HG03575 (cell line): ENCODE measurements around the gene ZP4.
"Not testable (repeated sequence)": the region's sequence is repeated elsewhere in the genome, so short reads cannot be mapped to it uniquely, and the experiment has no call there.

Experiments
- ATAC-seq: cut with Tn5 transposase; IDR thresholded peaks from one replicate; pipeline ENCODE4 v1.9.1; 2021; ENCODE audit not compliant: unreplicated experiment, insufficient number of reproducible peaks, low FRiP score; ENCODE audit errors: extremely low read depth

ZP4 gene

DNA sequence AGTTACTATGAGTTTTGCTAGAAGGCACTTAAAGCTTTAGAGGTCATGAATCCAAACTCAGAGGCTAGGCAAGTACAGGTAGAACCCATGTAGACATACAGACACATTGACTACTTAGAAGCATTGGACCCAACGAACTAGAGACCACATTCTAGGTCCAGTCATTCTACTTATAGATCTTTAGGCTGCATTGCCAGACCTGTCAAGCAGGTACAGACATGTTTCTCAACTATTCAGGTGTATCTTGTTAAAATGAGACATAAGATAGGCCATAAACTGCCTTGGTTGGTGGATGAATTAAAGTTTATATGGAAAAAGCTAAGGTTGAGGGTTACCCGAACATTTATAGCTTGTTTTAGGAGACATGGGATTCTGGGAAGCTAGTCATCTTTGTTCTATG, 6.5 kb downstream of the ZP4 start:
- no peak for ATAC-seq

DNA sequence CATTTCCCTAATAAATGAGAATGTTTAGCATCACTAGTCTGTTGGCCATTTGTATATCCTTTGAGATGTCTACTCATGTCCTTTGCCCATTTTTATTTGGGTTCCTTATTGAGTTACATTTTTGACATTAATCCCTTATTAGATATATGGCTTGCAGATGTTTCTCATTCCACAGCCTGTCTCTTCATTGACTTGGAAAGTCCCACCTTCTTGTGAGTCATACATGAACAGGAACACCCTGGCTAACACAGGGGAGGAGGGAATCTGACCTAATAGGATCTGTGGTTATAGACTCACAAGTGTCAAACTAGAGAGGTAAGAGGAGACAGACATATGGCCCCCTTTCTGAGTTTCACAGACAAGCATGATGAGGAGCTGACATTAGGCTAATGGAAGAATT, 11.5 kb downstream of the ZP4 start:
- no peak for ATAC-seq

DNA sequence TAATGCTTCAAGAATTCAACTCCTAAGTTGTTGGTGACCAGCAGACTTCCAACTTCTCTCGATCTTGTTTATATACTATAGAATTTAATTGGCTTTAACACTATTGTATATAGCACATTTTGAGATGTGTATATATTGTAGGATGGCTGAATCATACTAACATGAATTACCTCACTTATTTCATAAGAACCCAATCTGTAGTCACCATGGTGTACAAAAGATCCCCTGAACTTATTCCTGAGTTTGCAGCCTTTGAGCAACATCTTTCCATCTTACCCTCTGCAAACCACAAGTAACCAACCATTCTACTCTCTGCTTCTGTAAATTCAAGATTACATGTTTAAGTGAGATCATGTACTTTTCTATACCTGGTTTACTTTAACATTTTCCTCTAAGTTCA, 12.3 kb downstream of the ZP4 start:
- ATAC-seq: no peak

DNA sequence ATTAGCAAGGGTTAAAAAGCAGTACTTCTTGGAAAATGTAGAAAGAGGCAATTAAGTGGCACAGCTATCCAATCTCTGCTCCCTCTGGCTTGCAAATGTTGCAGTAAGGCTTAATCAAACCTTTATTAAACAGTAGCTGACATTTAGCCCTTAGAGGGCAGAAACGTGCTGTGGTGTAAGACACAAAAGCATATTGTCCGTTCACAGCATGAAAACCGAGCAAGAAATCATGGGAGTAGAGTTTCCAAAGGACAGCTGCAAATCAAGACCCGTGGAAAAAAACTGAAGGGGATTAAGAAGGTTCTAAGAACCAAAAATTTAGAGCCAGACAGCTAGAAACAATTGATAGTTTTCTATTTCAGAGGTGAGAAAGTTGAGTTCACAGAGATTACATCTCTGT, 13.1 kb downstream of the ZP4 start:
- ATAC-seq: no peak

DNA sequence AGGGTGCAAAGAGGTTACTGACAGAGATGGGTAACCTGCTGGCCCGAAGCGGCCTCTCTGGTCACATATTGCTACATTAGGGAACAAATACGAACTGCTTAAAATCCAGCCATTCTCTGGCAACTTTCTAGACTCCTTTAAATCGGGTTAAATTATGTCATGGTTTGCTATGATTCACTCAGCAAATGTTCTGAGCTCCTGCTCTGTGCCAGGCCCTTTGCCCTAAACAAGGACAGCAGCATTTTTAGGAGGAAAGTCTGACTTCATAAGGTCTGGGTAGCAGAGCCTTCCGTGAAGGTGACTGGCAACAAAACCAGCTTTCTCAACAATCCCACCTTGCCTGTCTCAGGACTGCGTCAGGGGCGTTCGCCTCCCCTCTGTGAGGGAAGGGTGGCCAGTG, 15.4 kb downstream of the ZP4 start:
- no peak for ATAC-seq

DNA sequence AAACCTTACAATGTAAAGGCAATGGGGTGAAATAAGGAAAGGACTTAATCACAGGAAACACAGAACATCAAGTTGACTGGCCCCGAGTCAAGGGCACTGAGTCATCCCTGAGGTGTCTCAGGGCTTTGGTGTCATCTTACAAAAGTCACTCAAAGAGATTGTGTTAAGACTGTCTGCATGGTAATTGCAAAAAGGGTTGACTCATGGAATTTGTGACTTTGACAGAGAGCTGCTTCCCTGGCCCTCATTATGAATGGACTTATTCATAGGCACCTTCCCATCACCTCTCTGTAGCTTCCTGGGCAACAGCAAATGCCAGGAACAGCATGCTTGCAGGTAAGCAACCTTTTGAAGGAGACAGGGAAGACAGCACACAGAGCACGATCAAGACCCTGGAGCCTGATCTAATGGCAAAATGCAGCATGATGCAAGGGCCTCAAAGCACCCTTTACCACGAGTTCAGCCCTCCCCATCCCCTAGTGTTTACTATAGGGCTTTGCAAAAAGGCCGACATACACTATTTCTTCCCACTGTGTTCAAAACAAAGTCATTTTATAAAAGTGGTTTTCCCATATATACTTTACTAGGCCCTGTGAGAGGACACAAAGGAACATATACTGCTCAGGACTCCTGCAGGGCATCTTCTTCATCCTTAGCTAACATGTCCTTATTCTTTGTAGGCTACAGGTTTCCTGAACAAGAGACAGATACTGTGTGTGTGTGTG, 17.1 kb downstream of the ZP4 start:
- ATAC-seq: no peak

DNA sequence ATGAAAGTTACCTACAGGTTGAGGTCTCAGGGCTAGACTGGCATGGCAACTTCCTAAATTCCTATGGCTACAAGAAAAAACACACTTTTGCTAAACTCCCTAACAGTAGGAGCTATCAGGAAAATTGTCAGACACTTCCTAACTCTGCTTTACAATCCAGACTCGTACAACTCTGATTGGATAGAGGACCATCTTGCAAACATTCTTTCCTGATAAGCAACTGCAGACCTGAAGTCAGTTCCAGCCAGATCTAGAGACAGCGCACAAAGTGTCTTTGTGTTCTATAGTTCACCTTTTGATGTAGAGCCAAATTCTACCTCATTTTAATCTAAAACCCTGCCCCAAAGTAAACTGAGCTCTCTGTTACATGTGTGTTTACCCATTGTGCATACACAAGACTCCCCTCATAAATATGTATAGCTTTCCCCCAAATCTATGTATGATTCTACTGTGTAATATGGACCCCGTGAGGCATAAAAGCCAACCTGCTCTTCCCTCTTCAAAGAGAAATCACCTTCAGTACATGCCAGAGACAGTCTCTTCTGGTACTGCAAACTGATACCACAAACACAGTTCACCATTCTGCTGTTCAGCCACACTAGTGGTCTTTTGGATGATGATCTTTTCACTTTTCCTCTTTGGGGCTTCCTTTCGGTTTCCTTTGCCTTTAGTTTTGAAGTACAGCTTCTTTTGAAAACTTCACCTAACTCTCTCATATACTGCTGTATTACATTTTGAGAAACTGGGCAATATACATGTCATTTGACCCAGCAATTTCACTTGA, 21.7 kb downstream of the ZP4 start:
- no peak for ATAC-seq

DNA sequence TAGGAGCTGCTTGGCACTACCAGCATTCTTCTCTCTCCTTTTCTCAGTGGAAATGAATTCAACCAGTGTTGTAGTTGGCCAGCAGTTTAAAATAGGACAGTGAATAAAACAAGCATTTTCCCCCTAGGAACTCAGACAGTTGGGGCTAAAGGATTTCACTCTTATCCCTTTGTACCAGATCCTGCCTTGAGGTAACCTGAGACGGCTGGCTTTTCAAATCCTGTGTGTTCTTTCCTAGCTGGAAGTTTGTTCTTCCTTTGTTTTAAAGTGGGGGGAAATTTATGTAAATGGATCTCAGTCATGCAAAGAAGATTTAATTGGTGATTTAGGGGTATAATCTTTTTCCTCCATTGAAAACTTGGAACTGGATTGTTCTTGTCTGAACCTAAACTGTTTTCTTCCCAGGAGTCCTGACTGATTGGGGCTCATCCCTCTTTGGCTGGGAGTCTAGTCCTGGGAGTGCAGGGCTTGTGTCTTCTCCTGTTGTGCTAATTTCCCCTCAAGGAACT, 23.3 kb downstream of the ZP4 start:
- no peak for ATAC-seq

DNA sequence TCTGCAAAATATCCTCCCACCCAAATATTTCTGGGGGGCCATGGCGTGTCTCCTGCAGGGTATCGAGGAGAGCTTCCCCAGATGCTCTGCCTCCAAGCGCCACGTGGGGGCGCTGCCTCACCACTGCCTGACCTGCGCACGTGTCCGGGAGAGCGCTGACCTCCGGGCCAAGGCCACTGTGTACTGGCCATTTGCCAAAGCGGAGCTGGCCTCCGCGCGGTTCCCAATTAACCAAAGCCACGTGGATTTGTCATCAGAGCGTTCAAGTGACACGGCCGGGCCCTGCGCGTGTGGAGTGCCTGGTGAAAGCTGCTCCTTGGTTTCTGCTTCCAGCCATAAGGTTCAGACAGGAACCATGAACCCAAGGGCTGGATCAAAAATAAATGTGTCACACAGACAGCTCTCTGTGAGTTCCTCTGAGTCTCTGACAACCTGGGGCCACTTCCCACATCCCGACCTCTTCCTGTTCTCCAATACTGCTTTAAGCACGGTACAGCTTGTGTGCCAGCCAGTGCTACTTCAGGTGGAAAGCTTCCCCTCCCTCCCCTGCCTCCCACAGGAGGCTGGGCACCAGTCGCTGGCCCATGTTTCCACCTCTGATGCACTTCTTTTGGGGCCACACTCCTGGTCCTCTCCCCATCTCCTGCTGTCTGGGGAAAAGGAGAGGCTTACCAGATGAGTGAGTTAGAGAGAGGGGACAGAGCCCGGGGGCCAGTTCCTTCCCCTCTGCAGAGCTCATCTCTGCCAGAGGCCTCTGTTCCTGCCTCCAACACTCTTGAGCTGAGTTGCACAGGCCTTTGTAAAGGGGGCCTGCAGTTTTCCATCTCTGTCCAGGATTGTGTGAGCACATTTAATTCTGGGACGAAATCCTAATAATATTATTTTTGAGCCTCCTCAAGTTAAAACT, 26.1 kb downstream of the ZP4 start:
- ATAC-seq: no peak

DNA sequence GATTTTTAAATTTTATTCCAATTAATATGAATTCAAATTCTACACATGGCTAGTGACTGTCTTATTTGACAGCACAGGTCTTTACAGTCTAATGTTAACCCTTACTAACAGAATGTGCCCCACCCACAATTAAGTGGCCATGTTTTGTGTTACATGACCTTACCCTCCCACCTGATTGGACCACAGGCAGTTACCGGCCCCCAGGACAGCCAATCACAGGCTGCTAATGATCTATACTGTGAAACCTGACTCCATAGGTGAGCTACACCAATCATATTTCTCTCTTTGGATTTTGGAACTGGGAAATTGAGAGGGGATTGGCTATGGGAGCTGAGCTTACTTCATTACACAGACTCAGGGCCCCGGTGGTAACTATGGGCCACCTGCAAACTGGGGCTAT, 27.5 kb downstream of the ZP4 start:
- ATAC-seq: no peak

DNA sequence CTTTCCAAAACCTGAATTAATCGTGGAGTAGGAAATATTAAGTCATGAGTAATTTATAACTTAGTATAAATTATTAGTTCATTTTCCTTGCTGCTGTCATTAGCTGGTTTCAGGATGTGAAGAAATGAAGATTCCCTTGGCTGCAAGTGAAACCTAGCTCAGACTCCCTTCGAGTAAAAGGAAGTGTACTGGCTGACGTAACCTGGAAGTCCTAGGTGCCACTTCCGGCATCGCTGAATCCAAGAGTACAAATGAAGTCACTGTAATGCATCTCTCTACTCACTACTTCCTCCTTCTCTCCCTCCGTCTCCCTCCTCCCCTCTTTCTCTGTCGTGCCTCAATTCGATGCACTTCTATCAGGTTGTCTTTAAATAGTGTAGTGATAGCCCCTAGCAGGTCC, 28.8 kb downstream of the ZP4 start:
- no peak for ATAC-seq

DNA sequence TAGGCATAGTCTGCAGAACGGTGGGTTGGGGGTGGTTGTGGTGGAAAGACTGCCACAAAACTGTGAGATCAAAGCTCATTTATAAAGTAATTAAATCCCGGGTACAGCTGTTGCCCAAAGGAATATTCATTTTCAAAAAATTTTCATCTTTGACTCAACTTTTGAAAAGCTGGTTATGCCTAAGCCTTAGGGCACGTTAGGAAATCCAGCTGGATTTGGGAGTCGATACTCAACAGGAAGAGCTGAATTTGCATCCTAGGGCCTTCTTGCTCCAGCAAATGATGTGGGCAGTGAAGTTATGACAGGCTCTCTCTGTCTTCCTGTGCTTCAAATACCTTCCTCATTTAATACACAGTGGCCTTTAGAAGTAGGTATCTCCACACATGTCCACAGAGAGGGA, 31.7 kb downstream of the ZP4 start:
- no peak for ATAC-seq

DNA sequence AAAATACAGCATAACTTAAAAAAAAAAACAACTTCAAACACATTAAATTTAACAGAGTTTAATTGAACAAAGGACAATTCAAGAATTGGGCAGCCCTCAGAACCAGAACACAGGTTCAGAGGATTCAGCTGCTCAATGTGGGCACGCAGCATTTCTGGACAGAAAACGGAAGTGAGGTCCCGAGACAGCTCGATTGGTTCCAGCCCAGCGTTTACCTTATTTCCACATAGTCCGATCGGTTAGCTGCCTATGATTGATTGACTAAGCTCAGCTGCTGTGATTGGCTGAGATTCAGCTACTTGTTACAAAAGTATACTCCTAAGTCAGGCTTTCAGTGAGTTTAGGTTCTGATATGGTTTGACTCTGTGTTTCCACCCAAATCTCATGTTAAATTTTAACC, 33.3 kb downstream of the ZP4 start:
- no peak for ATAC-seq

DNA sequence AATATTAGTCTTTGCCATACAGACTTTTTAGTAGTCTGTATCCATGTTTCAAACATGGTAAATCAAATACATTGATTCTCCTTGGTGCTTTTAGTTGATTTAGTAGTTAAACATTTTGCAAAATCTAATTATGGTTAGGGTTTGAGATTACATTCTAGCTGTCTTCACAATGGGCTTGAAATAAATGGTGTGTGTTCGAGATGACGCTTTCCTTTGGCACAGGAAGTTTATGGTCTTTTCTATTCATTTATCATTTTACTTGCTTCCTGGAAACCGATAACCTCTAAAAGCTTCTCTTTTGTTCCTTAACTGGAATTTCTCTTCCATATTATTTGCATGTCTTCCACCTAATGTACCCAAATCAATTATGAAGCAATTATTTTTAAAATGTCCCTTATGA, 38.4 kb downstream of the ZP4 start:
- no peak for ATAC-seq

DNA sequence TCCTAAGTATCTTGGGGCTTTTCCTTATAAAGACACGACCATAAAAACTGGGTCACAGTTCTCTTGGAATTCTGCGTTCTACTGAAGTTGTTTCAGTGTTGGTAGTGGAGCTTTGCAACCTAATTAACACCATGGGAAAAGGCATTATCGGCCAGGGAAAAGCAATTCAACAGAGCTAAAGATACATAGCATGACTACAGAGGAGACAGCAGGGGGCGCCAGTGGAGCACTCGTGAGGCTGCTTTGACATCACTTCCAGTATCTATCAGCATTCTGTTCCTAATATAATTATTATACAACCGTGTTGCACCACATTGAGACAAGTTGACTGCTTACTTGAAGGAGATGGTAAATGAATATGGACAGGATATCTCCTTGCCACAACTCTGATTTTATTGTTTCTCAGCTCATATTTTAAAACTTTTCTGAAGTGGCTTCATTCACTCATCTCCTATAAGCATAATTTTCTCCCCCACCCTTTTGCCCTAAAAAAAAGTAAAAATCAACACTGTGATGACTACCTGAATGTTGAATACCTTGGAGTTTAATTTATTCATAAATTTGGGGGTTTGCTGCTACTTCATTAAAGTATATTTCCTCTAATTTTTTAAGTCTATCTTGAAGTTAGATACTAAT, 39.4 kb downstream of the ZP4 start:
- no peak for ATAC-seq

DNA sequence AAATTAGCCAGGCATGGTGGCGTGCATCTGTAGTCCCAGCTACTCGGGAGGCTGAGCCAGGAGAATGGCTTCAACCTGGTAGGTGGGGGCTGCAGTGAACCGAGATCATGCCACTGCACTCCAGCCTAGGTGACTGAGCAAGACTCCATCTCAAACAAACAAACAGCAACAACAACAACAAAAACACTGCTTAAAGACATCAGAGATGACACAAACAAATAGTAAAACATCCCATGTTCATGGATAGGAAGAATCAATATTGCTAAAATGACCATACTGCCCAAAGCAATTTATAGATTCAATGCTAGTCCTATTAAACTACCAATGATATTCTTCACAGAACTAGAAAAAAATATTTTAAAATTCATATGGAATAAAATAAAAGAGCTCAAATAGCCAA, 47.2 kb downstream of the ZP4 start:
- not testable (repeated sequence) for ATAC-seq

DNA sequence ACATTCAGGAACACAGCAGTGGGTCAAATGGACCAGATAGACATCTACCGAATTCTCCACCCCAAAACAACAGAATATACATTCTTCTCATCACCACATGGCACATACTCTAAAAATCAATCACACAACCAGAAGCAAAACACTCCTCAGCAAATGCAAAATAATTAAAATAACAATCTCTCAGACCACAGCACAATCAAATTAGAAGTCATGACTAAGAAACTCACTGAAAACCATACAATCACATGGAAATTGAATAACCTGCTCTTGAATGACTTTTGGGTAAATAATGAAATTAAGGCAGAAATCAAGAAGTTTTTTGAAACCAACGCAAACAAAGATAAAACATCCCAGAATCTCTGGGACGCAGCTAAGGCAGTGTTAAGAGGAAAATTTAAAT, 49.2 kb downstream of the ZP4 start:
- ATAC-seq: no peak

DNA sequence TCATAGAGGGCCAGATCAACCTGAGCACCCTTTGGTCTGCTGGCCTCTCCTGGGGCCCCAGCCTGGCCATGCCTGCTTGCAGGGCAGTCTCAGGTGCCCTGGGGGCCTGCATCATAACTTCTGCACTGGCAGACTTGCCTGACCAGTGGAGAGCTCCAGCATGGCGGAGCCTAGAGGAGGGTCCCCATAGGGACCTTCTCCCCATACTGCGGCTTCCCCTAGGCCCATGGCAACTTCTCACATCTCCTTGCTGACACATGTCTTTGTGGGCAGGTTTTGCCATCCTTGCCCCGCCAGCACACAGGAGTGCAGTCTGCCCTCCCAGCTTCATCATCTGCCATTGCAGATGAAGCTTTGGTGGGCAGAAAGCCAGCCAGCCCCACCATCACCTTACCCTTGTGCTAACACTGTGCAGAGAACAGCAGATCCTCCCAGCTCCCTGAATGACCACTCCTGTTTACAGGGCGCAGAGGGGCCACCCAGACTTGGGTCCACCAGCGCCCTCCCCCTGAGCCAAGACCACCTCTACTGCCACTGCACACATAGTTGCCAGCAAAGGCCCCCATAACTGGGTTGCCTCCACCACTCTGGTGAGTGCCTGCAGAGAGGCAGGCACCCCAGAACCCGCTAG, 51.7 kb downstream of the ZP4 start:
- ATAC-seq: no peak

DNA sequence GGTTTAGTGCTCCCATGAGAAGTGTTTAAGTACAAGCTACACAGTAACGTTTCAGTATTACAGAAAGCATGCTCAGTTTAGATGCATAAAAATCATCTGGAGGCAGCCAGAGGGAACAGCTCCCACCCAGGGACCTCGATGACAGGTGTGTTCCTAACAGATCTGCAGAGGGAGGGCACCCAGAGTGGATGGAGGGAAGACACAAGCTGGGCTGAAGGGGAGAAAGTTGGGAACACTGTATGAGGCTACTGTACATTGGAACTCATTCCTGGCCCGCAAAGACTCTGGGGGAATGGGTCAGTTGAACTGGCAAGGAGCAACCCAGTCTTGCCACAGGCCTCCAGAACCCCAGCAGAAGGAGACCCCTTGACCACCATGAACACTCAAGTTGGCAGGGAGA, 52.4 kb downstream of the ZP4 start:
- ATAC-seq: no peak
